PC-9 (cell line): ENCODE data around the gene PLA2G3. TPM values are rescaled to one million over a fixed set of nuclear protein-coding genes. Genes with fewer than 3 reads are reported as not detected.

Experiments used
- BruUV-seq: library from RNA; stranded (reverse); fragments of 400-500 nt; replicated peaks from 2 replicates; lab custom pipeline; 2021; lab: Mats Ljungman, UMichigan
- CTCF ChIA-PET: fragments of 300-600 bp; sonication (Branson Sonifier 250); formaldehyde crosslinking; loops from one replicate; lab custom pipeline; 2022; ENCODE audit warnings: antibody characterized with exemption; lab: Charles Lee
- POLR2A ChIA-PET: fragments of 300-600 bp; sonication (Branson Sonifier 250); formaldehyde crosslinking; loops from one replicate; lab custom pipeline; 2022; ENCODE audit warnings: antibody characterized with exemption; ENCODE audit not compliant: unreplicated experiment; lab: Charles Lee
- DNase-seq, 2 experiments: peaks; one replicate each; pipeline versions ENCODE4 v3.0.0 to v3.0.0-alpha.2; 2015 to 2022; ENCODE audit warnings: mixed read lengths in 1 of 2
- H2AFZ ChIP-seq: fragments of 200-600 bp; sonication (generic); 2 replicates; pipeline ENCODE4 v1.8.1; 2017; ENCODE audit warnings: antibody characterized with exemption
- H3F3A ChIP-seq: fragments of 200-600 bp; sonication (generic); 2 replicates; pipeline ENCODE4 v1.8.1; 2017; ENCODE audit warnings: antibody characterized with exemption, mild to moderate bottlenecking, low read depth; ENCODE audit not compliant: insufficient read depth
- H3K27ac ChIP-seq: fragments of 200-600 bp; sonication (generic); 2 replicates; pipeline ENCODE4 v1.6.1; 2016; ENCODE audit warnings: mixed run types
- H3K27me3 ChIP-seq: fragments of 200-600 bp; sonication (generic); 2 replicates; pipeline ENCODE4 v1.6.1; 2016; ENCODE audit warnings: low read depth, mixed run types; ENCODE audit not compliant: insufficient read depth
- H3K36me3 ChIP-seq: fragments of 200-600 bp; sonication (generic); 2 replicates; pipeline ENCODE4 v1.6.1; 2016; ENCODE audit warnings: low read depth, mixed run types
- H3K4me1 ChIP-seq: fragments of 200-600 bp; sonication (generic); replicated peaks from 2 replicates; pipeline ENCODE4 v1.6.1; 2016; ENCODE audit warnings: mixed run types; ENCODE audit not compliant: insufficient read depth
- H3K4me2 ChIP-seq: fragments of 200-600 bp; sonication (generic); 2 replicates; pipeline ENCODE4 v1.6.1; 2017; ENCODE audit warnings: mixed run types
- H3K4me3 ChIP-seq: fragments of 200-600 bp; sonication (generic); 2 replicates; pipeline ENCODE4 v1.6.1; 2016; ENCODE audit warnings: mixed run types
- H3K79me2 ChIP-seq: fragments of 200-600 bp; sonication (generic); 2 replicates; pipeline ENCODE4 v1.6.1; 2017; ENCODE audit warnings: low read depth, mixed run types
- H3K9me2 ChIP-seq: fragments of 200-600 bp; sonication (generic); 2 replicates; pipeline ENCODE4 v1.8.1; 2017; ENCODE audit warnings: mild to moderate bottlenecking; ENCODE audit not compliant: insufficient read depth
- H3K9me3 ChIP-seq: fragments of 200-600 bp; sonication (generic); 2 replicates; pipeline ENCODE4 v1.8.1; 2016; ENCODE audit warnings: low read depth; ENCODE audit not compliant: insufficient read depth
- H4K20me1 ChIP-seq: fragments of 200-600 bp; sonication (generic); 2 replicates; pipeline ENCODE4 v1.8.1; 2017; ENCODE audit not compliant: insufficient read depth
- EZH2 ChIP-seq: fragments of 200-600 bp; sonication (generic); IDR thresholded peaks from 2 replicates; pipeline ENCODE4 v1.8.0; 2017; ENCODE audit warnings: antibody characterized with exemption, low read depth
- intact Hi-C: fragments of 100-400 bp; cut with micrococcal nuclease; formaldehyde crosslinking; loops from one replicate; pipeline ENCODE4 v1.10.0; 2022; ENCODE audit not compliant: unreplicated experiment
- total RNA-seq: library from RNA; stranded (reverse); gene quantifications from 2 replicates; pipeline ENCODE4 v1.2.3, GENCODE V29; 2021
- TF ChIP-seq, protein P1 (sequence below): fragments of 200-600 bp; sonication (generic); conservative IDR thresholded peaks from 2 replicates; pipeline ENCODE4 v1.6.1; 2017; ENCODE audit warnings: mixed run types, antibody characterized with exemption, mild to moderate bottlenecking, moderate library complexity

Gene PLA2G3
- total RNA-seq, 1 experiment from 2014 or later: not detected

DNA sequence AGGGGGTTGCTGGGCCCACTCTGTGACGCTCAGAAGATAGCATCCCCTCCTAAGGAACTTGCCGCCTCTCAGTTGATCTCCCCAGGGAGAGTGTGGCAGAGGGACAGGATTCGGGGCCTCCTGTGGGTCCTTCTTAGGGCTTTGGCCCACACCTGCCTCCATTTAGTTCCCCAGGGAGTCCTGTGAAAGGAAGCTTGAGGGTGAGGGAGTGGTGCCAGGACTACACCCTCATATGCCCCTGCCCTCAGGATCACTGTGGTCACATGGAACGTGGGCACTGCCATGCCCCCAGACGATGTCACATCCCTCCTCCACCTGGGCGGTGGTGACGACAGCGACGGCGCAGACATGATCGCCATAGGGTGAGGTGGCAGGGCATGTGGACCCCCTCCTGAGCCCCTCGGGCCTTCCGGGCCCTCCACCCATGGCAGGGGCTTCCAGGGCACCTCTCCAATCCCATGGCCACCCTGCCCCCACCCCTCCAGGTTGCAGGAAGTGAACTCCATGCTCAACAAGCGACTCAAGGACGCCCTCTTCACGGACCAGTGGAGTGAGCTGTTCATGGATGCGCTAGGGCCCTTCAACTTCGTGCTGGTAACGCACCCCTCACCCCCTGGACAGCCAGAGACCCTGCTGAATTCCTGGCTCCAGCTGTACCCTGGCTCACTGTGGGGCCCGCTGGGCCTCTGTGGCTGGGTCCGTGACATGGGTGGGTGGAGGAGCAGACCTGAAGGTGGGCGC is 14.0 kb downstream of the PLA2G3 start:
- TF ChIP-seq, protein P1, sequence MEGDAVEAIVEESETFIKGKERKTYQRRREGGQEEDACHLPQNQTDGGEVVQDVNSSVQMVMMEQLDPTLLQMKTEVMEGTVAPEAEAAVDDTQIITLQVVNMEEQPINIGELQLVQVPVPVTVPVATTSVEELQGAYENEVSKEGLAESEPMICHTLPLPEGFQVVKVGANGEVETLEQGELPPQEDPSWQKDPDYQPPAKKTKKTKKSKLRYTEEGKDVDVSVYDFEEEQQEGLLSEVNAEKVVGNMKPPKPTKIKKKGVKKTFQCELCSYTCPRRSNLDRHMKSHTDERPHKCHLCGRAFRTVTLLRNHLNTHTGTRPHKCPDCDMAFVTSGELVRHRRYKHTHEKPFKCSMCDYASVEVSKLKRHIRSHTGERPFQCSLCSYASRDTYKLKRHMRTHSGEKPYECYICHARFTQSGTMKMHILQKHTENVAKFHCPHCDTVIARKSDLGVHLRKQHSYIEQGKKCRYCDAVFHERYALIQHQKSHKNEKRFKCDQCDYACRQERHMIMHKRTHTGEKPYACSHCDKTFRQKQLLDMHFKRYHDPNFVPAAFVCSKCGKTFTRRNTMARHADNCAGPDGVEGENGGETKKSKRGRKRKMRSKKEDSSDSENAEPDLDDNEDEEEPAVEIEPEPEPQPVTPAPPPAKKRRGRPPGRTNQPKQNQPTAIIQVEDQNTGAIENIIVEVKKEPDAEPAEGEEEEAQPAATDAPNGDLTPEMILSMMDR: no peak
- TF ChIP-seq EZH2: no peak
- Histone ChIP-seq H4K20me1 (no peaks in the 10 kb centered on the region), H3K4me2 (no peak overlapping the region), H3K9me2 (no peaks in the 10 kb centered on the region), H3K4me3 (no peak overlapping the region), H3K36me3 (no peaks in the 10 kb centered on the region), H3F3A (peaks cover 17% of the 10 kb centered on the region; the same call in 1 of the 2 replicates), H3K79me2 (no peaks in the 10 kb centered on the region), H3K27me3 (peaks cover 16% of the 10 kb centered on the region; the same call in 1 of the 2 replicates), H3K27ac (no peak overlapping the region), H3K4me1 (peaks cover 18% of the 10 kb centered on the region), H2AFZ (no peak overlapping the region), H3K9me3 (no peaks in the 10 kb centered on the region)
- BruUV-seq: no TSS peak
- CTCF ChIA-PET: no interaction called here
- POLR2A ChIA-PET: no interaction called here
- no peak for DNase-seq
- intact Hi-C loops: no loop called here

DNA sequence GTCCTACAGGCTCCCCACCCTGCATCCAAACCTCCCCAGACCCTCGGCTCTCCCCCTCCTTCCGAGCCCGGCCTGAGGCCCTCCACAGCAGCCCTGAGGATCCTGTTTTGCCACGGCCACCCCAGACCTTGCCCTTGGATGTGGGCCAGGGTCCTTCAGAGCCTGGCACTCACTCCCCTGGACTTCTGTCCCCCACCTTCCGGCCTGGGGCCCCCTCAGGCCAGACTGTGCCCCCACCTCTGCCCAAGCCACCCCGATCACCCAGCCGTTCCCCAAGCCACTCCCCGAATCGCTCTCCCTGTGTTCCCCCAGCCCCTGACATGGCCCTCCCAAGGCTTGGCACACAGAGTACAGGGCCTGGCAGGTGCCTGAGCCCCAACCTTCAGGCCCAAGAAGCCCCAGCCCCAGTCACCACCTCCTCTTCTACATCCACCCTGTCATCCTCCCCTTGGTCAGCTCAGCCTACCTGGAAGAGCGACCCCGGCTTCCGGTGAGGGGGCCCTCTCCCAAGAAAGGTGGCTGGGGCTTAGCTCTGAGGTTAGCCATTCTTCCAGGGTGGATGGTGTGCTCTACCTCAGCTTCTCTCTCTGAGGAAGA is 14.7 kb downstream of the PLA2G3 start:
- TF ChIP-seq, protein P1: no peak
- TF ChIP-seq EZH2: no peak
- Histone ChIP-seq H3K27me3 (peaks cover 16% of the 10 kb centered on the region; the same call in 1 of the 2 replicates), H3K9me2 (no peaks in the 10 kb centered on the region), H2AFZ (no peak overlapping the region), H3K9me3 (no peaks in the 10 kb centered on the region), H3K36me3 (no peaks in the 10 kb centered on the region), H3K27ac (no peak overlapping the region), H3K4me1 (peaks cover 12% of the 10 kb centered on the region), H4K20me1 (no peaks in the 10 kb centered on the region), H3F3A (peaks cover 10% of the 10 kb centered on the region; the same call in 1 of the 2 replicates), H3K79me2 (no peaks in the 10 kb centered on the region), H3K4me2 (no peak overlapping the region), H3K4me3 (no peak overlapping the region)
- intact Hi-C loops: no loop called here
- ChIA-PET POLR2A (no interaction called here), CTCF (no interaction called here)
- no TSS peak for BruUV-seq
- peak in 1 of 2 experiments; percentile 24 for DNase-seq

DNA sequence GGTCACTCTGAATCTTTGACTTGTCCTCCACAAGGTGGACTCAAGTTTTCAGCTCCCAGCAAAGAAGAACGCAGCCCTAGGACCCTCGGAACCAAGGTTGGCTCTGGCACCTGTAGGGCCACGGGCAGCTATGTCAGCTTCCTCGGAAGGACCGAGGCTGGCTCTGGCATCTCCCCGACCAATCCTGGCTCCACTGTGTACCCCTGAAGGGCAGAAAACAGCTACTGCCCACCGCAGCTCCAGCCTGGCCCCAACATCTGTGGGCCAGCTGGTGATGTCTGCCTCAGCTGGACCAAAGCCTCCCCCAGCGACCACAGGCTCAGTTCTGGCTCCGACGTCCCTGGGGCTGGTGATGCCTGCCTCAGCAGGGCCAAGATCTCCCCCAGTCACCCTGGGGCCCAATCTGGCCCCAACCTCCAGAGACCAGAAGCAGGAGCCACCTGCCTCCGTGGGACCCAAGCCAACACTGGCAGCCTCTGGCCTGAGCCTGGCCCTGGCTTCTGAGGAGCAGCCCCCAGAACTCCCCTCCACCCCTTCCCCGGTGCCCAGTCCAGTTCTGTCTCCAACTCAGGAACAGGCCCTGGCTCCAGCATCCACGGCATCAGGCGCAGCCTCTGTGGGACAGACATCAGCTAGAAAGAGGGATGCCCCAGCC is 15.4 kb downstream of the PLA2G3 start:
- intact Hi-C loops: no loop called here
- Histone ChIP-seq H3K9me3 (no peaks in the 10 kb centered on the region), H3K9me2 (no peaks in the 10 kb centered on the region), H4K20me1 (no peaks in the 10 kb centered on the region), H3K36me3 (no peaks in the 10 kb centered on the region), H3F3A (peaks cover 5% of the 10 kb centered on the region; the same call in 1 of the 2 replicates), H3K27me3 (peaks cover 16% of the 10 kb centered on the region; the same call in 1 of the 2 replicates), H3K4me3 (no peak overlapping the region), H2AFZ (no peak overlapping the region), H3K4me1 (peaks cover 6% of the 10 kb centered on the region; the same call in 1 of the 2 replicates), H3K27ac (no peak overlapping the region), H3K79me2 (no peaks in the 10 kb centered on the region), H3K4me2 (no peak overlapping the region)
- TF ChIP-seq, protein P1: no peak
- no peak for TF ChIP-seq EZH2
- DNase-seq: peak in 1 of 2 experiments; percentile 30
- POLR2A ChIA-PET: no interaction called here
- BruUV-seq: no TSS peak
- CTCF ChIA-PET: no interaction called here
